Fibroblast of skin of scalp (primary cell): Measurements from ENCODE around the gene MEG3.

Experiments used
- DNase-seq: peaks from one replicate; pipeline ENCODE4 v3.0.0-alpha.2; 2013

MEG3 gene

GRCh38 chr14:100882026-100882967, 56.4 kb downstream of the MEG3 start:
- no peak for DNase-seq

GRCh38 chr14:100882991-100883788, 57.3 kb downstream of the MEG3 start:
- no peak for DNase-seq

- no peak for DNase-seq
These were observed 57.8 kb downstream of the MEG3 start for GRCh38 chr14:100883789-100884101.

GRCh38 chr14:100884456-100884855, 58.5 kb downstream of the MEG3 start:
- DNase-seq: no peak

GRCh38 chr14:100885196-100885595, 59.3 kb downstream of the MEG3 start:
- DNase-seq: no peak

GRCh38 chr14:100885617-100886016, 59.7 kb downstream of the MEG3 start:
- peak; percentile 26 for DNase-seq

GRCh38 chr14:100887728-100888335, 61.9 kb downstream of the MEG3 start:
- DNase-seq: peak; percentile 40

- DNase-seq: no peak
These were observed 62.9 kb downstream of the MEG3 start for GRCh38 chr14:100888789-100889315.

- DNase-seq: no peak
These were observed 63.7 kb downstream of the MEG3 start for GRCh38 chr14:100889641-100890040.

- DNase-seq: no peak
These were observed 64.3 kb downstream of the MEG3 start for GRCh38 chr14:100890061-100890850.

- no peak for DNase-seq
These were observed 65.1 kb downstream of the MEG3 start for GRCh38 chr14:100891051-100891450.

- DNase-seq: no peak
These were observed 65.9 kb downstream of the MEG3 start for GRCh38 chr14:100891501-100892445.

GRCh38 chr14:100892496-100893227, 66.7 kb downstream of the MEG3 start:
- no peak for DNase-seq

- no peak for DNase-seq
These were observed 67.3 kb downstream of the MEG3 start for GRCh38 chr14:100893228-100893601.

GRCh38 chr14:100893760-100894159, 67.8 kb downstream of the MEG3 start:
- no peak for DNase-seq

- no peak for DNase-seq
These were observed 68.5 kb downstream of the MEG3 start for GRCh38 chr14:100894416-100894815.

GRCh38 chr14:100895411-100895810, 69.5 kb downstream of the MEG3 start:
- DNase-seq: no peak

- DNase-seq: no peak
These were observed 70.6 kb downstream of the MEG3 start for GRCh38 chr14:100896369-100897060.

GRCh38 chr14:100898465-100898864, 72.5 kb downstream of the MEG3 start:
- DNase-seq: no peak
